ENCODE measurements around the gene OGFOD3. TPM values are rescaled to one million over a fixed set of nuclear protein-coding genes. Genes with fewer than 3 reads are reported as not detected.

Gene OGFOD3
- total RNA-seq, 1 experiment from 2014 or later: 53.6 TPM

GRCh38 chr17:82392209-82392920 is 26.0 kb downstream of the OGFOD3 start:
- Histone ChIP-seq H3K9me3 (ENCODE audit: control insufficient read depth in 1 of 2, insufficient read depth in 1 of 2, low read depth in 1 of 2, low read length in 2 of 2) (no peaks in the 10 kb centered on the region), H3K27me3 (ENCODE audit: insufficient read depth, low read length) (no peaks in the 10 kb centered on the region), H3K4me2 (ENCODE audit: low read length) (no peak overlapping the region), H3K4me3 (replicated peaks in 1 of 2; ENCODE audit: low read depth in 1 of 2, low read length in 2 of 2) (no peak overlapping the region), H2AFZ (ENCODE audit: low read depth, low read length, poor library complexity, severe bottlenecking) (no peak overlapping the region), H3K27ac (ENCODE audit: low read depth, low read length) (no peak overlapping the region), H3K4me1 (ENCODE audit: control insufficient read depth in 1 of 2, insufficient read depth in 2 of 2, low read length in 2 of 2) (peaks cover 0 to 17% of the 10 kb centered on the region in 2 experiments; a peak in 3 of 4 replicates), H3K9ac (ENCODE audit: low read length) (no peak overlapping the region), H4K20me1 (ENCODE audit: insufficient read depth) (no peaks in the 10 kb centered on the region), H3K36me3 (ENCODE audit: control insufficient read depth in 1 of 2, insufficient read depth in 2 of 2, low read length in 2 of 2) (no peaks in the 10 kb centered on the region), H3K9me2 (ENCODE audit: insufficient read depth) (no peaks in the 10 kb centered on the region), H3K79me2 (ENCODE audit: insufficient read depth, low read length) (no peaks in the 10 kb centered on the region)
- RAD21 ChIA-PET (ENCODE audit: low non-redundant PET in 1 of 2, low total read pairs in 2 of 2, uncharacterized antibody in 2 of 2, unreplicated experiment in 2 of 2): no interaction called here
- TF ChIP-seq POLR2AphosphoS5 (IDR thresholded peaks at IDR 0.05; ENCODE audit: low read depth, low read length) (no peak), FOSL1 (IDR thresholded peaks at IDR 0.05; ENCODE audit: low read depth) (no peak), ZBTB33 (IDR thresholded peaks at IDR 0.05; ENCODE audit: extremely low read depth, insufficient replicate concordance, low read length) (no peak), CTCF (IDR thresholded peaks at IDR 0.05 in 2 of 3, conservative IDR thresholded peaks at IDR 0.05 in 1 of 3; ENCODE audit: borderline replicate concordance in 1 of 3, insufficient read depth in 1 of 3, low read depth in 2 of 3, low read length in 2 of 3) (no peak), YY1 (IDR thresholded peaks at IDR 0.05; ENCODE audit: extremely low read depth, insufficient replicate concordance, low read depth, low read length) (no peak), ZNF274 (IDR thresholded peaks at IDR 0.05; ENCODE audit: low read depth, low read length) (no peak), TCF7L2 (IDR thresholded peaks at IDR 0.05; ENCODE audit: borderline replicate concordance, extremely low read depth, insufficient read depth, insufficient read length) (no peak), REST (IDR thresholded peaks at IDR 0.05; ENCODE audit: low read depth) (no peak), EZH2 (IDR thresholded peaks at IDR 0.05) (no peak), ZFX (IDR thresholded peaks at IDR 0.05) (no peak), JUND (IDR thresholded peaks at IDR 0.05) (no peak), CBX3 (IDR thresholded peaks at IDR 0.05; ENCODE audit: low read depth) (no peak), CEBPB (IDR thresholded peaks at IDR 0.05; ENCODE audit: low read depth) (no peak), SIN3A (IDR thresholded peaks at IDR 0.05; ENCODE audit: low read depth) (no peak), SRF (IDR thresholded peaks at IDR 0.05; ENCODE audit: low read depth) (no peak)
- intact Hi-C loops (cut with micrococcal nuclease): no loop called here
- CTCF ChIA-PET: no interaction called here
- ATAC-seq (no peak), DNase-seq (ENCODE audit: low read depth, low spot score) (no peak)
- no TSS peak for BruUV-seq (replicated peaks)
- POLR2A ChIA-PET: no interaction called here

All from HCT116 (cell line).